ENCODE results near the gene EXOC4. TPM values are rescaled to one million over a fixed set of nuclear protein-coding genes. Genes with fewer than 3 reads are reported as not detected.

EXOC4 gene
- total RNA-seq, 3 donors from 2014 or later = 88.3 to 136 (median 99.6) TPM

DNA sequence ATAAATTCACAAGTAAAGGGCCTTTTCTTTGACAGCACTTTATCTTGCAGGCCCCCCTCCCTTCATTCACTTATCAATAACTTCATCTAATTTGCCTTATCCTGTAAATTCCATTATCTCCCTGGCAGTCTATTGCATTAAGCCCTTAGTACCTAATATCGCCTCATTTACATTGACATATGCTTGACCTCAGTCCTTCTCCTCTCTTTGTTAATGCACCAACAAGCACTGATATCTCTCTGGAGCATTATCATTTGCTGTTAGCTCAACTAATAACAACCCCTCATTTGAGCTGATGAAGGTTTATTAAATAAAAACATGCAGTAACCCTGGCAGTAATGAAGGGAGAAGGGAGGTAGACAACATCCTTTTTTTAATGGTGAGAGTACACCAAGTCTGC lies 46.8 kb downstream of the EXOC4 start:
- no peak for DNase-seq (ENCODE audit: low spot score in 2 of 2)
- H3K27me3 ChIP-seq = no peaks in the 10 kb centered on the region
- TF ChIP-seq POLR2AphosphoS5 (IDR thresholded peaks at IDR 0.05) = no peak
- no peak for TF ChIP-seq POLR2A (IDR thresholded peaks at IDR 0.05)
- TF ChIP-seq, protein P1, sequence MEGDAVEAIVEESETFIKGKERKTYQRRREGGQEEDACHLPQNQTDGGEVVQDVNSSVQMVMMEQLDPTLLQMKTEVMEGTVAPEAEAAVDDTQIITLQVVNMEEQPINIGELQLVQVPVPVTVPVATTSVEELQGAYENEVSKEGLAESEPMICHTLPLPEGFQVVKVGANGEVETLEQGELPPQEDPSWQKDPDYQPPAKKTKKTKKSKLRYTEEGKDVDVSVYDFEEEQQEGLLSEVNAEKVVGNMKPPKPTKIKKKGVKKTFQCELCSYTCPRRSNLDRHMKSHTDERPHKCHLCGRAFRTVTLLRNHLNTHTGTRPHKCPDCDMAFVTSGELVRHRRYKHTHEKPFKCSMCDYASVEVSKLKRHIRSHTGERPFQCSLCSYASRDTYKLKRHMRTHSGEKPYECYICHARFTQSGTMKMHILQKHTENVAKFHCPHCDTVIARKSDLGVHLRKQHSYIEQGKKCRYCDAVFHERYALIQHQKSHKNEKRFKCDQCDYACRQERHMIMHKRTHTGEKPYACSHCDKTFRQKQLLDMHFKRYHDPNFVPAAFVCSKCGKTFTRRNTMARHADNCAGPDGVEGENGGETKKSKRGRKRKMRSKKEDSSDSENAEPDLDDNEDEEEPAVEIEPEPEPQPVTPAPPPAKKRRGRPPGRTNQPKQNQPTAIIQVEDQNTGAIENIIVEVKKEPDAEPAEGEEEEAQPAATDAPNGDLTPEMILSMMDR (IDR thresholded peaks at IDR 0.05) = no peak
- no peak overlapping the region for H3K27ac ChIP-seq
- intact Hi-C loops (cut with DNase I; ENCODE audit: low total_unique reads) = loop anchor here (5.0 kb wide), 1 partner anchor 1067 kb away; no protein-coding TSS in a partner anchor
- H3K4me1 ChIP-seq = no peaks in the 10 kb centered on the region
- no peak overlapping the region for H3K4me3 ChIP-seq
- no peaks in the 10 kb centered on the region for H3K9me3 ChIP-seq
- no peaks in the 10 kb centered on the region for H3K36me3 ChIP-seq

DNA sequence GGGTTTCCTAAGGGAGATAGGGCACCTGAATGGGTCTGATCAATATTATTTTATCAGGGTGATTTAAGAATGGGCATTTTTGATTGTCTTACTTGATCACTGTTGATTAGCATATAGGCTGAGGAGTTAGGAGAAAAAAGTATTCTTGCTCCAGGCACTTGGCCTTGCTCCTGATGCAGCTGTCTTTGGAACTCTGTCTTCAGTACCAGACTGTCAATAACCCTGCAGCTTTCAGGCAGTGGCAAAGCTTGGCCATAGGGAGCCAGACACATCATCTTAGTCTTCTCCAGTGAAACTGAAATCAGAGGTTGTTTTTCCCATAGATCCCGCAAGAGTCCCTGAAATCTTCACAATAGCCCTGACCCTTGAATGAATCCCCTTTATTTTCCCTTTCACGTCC lies 47.2 kb downstream of the EXOC4 start:
- TF ChIP-seq, protein P1 (IDR thresholded peaks at IDR 0.05) = no peak
- no peak for TF ChIP-seq POLR2A (IDR thresholded peaks at IDR 0.05)
- TF ChIP-seq POLR2AphosphoS5 (IDR thresholded peaks at IDR 0.05) = no peak
- intact Hi-C loops (cut with DNase I; ENCODE audit: low total_unique reads) = loop anchor here (5.0 kb wide), 1 partner anchor 1068 kb away; no protein-coding TSS in a partner anchor

DNA sequence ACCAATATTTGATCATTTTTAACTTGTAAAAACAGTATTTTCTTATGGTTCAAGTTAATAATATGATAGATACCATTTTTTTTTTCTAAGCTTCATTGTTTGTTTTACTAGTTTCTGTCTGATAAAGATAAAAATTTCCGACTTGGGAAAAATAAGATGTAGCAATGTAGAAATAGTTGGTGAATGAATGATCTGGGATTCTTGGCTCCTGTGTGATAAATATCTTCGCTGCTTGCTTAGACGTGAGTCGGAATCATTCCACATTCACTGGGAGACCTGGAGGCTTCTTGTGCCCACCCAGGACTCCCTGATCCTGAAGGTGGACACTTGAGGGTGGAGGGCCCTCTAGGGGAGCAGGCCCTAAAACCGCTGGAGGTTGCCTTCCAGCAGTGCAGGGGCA lies 47.9 kb downstream of the EXOC4 start:
- no peaks in the 10 kb centered on the region for H3K27me3 ChIP-seq
- intact Hi-C loops (cut with DNase I; ENCODE audit: low total_unique reads) = loop anchor here (5.0 kb wide), 1 partner anchor 1069 kb away; no protein-coding TSS in a partner anchor
- no peak overlapping the region for H3K4me3 ChIP-seq
- no peak for DNase-seq (ENCODE audit: low spot score in 2 of 2)
- TF ChIP-seq, protein P1 (IDR thresholded peaks at IDR 0.05) = no peak
- TF ChIP-seq POLR2A (IDR thresholded peaks at IDR 0.05) (no peak), POLR2AphosphoS5 (IDR thresholded peaks at IDR 0.05) (no peak)
- no peaks in the 10 kb centered on the region for H3K36me3 ChIP-seq
- H3K27ac ChIP-seq = no peak overlapping the region
- H3K9me3 ChIP-seq = no peaks in the 10 kb centered on the region
- H3K4me1 ChIP-seq = no peaks in the 10 kb centered on the region

More for the DNA sequence above, 47.2 kb downstream of the EXOC4 start:
- Histone ChIP-seq H3K36me3 (no peaks in the 10 kb centered on the region), H3K27ac (no peak overlapping the region), H3K9me3 (no peaks in the 10 kb centered on the region), H3K4me3 (no peak overlapping the region), H3K27me3 (no peaks in the 10 kb centered on the region), H3K4me1 (no peaks in the 10 kb centered on the region)
- no peak for DNase-seq (ENCODE audit: low spot score in 2 of 2)

DNA sequence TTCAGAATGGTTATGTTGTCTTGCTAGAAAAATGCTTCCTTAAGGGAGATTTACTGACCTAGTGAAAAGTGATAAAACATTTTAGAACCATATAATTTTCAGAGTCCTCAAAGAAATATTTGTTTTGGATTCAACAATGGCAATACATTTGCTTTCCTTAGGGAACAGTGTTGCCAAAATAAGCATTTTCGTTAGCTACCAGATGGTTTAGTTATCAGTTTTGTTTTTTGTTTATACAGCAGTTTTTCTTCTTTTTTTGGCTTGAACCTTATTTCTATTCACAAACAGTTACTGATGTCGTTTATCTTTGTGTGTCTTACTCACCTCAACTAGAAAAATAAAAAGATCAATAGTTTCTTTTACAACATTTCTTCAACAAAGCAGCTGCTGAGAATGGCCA lies 48.6 kb downstream of the EXOC4 start:
- TF ChIP-seq POLR2A (IDR thresholded peaks at IDR 0.05) (no peak), POLR2AphosphoS5 (IDR thresholded peaks at IDR 0.05) (no peak)
- TF ChIP-seq, protein P1 (IDR thresholded peaks at IDR 0.05) = no peak
- Histone ChIP-seq H3K4me1 (no peaks in the 10 kb centered on the region), H3K27me3 (no peaks in the 10 kb centered on the region), H3K4me3 (no peak overlapping the region), H3K9me3 (no peaks in the 10 kb centered on the region), H3K36me3 (peaks cover 2% of the 10 kb centered on the region), H3K27ac (no peak overlapping the region)
- intact Hi-C loops (cut with DNase I; ENCODE audit: low total_unique reads) = loop anchor here (5.0 kb wide), 1 partner anchor 1069 kb away; no protein-coding TSS in a partner anchor
- no peak for DNase-seq (ENCODE audit: low spot score in 2 of 2)

DNA sequence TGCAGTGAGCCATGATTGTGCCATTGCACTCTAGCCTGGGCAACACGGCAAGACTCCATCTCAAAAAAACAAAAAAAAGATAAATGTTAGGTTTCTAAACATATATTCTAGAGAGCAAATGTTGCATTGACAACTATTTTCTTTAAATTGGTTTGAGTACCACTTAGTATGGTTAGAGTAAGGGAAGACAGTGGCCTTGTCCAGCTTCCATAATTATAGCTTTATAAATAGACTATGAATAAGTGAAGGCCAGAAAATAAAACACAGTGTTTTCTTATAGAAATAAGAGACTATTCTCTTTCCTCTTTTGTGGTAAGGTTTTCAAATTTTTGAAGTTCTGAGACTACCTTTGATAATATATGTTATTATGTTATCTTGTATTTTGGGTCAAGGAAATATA lies 50.5 kb downstream of the EXOC4 start:
- H3K4me1 ChIP-seq = no peaks in the 10 kb centered on the region
- DNase-seq (ENCODE audit: low spot score in 2 of 2) = no peak
- no peak for TF ChIP-seq POLR2A (IDR thresholded peaks at IDR 0.05)
- peaks cover 14% of the 10 kb centered on the region for H3K36me3 ChIP-seq
- intact Hi-C loops (cut with DNase I; ENCODE audit: low total_unique reads) = loop anchor here (5.0 kb wide), 1 partner anchor 1071 kb away; no protein-coding TSS in a partner anchor
- H3K4me3 ChIP-seq = no peak overlapping the region
- H3K9me3 ChIP-seq = no peaks in the 10 kb centered on the region
- H3K27ac ChIP-seq = no peak overlapping the region
- H3K27me3 ChIP-seq = no peaks in the 10 kb centered on the region
